Measurements from ENCODE around the gene VPS37D. TPM values are rescaled to one million over a fixed set of nuclear protein-coding genes. Genes with fewer than 3 reads are reported as not detected.
"Not testable (repeated sequence)": the region's sequence is repeated elsewhere in the genome, so short reads cannot be mapped to it uniquely, and the experiment has no call there.

The VPS37D gene
- total RNA-seq, 4 donors from 2014 or later = 1.1 to 6.3 (median 5.0) TPM; not detected in 1

DNA sequence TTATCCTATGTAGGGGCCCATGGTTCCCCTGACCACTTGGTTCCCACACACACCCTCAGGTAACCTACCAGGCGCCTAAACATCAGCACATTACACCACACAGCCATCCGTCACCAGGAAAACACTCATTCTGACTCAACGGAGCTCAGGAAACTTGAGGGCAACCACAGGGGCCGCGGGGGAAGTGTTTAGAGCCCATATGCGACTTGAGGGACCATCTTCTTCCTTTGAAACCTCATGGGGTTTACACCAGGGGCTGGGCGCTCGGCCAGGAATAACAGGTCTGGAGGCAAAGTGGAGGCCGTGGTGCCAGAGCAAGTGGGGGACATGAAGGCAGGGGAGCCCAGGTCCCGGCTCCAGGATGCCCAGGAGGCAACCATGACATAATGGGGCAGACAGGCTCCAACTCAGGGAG lies 50.4 kb downstream of the VPS37D start:
- peak in 2 of 3 donors; percentile 39 to 84 for DNase-seq
- H3K4me3 ChIP-seq = peak overlapping the region in 2 of 4 donors; percentile 64 to 92
- H3K9me3 ChIP-seq = no peaks in the 10 kb centered on the region
- H3K36me3 ChIP-seq = no peaks in the 10 kb centered on the region
- no peak overlapping the region for H3K27ac ChIP-seq
- H3K4me1 ChIP-seq = peaks cover 0 to 43% (median 13%) of the 10 kb centered on the region in 4 donors
- no peaks in the 10 kb centered on the region for H3K27me3 ChIP-seq
- TF ChIP-seq, protein P1, sequence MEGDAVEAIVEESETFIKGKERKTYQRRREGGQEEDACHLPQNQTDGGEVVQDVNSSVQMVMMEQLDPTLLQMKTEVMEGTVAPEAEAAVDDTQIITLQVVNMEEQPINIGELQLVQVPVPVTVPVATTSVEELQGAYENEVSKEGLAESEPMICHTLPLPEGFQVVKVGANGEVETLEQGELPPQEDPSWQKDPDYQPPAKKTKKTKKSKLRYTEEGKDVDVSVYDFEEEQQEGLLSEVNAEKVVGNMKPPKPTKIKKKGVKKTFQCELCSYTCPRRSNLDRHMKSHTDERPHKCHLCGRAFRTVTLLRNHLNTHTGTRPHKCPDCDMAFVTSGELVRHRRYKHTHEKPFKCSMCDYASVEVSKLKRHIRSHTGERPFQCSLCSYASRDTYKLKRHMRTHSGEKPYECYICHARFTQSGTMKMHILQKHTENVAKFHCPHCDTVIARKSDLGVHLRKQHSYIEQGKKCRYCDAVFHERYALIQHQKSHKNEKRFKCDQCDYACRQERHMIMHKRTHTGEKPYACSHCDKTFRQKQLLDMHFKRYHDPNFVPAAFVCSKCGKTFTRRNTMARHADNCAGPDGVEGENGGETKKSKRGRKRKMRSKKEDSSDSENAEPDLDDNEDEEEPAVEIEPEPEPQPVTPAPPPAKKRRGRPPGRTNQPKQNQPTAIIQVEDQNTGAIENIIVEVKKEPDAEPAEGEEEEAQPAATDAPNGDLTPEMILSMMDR (IDR thresholded peaks at IDR 0.05) = no peak
- TF ChIP-seq POLR2A (IDR thresholded peaks at IDR 0.05) = no peak

GRCh38 chr7:73718438-73718881 lies 50.8 kb downstream of the VPS37D start:
- Histone ChIP-seq H3K9me3 (no peaks in the 10 kb centered on the region), H3K4me3 (peak overlapping the region; percentile 64 to 92 (median 74)), H3K36me3 (no peaks in the 10 kb centered on the region), H3K27me3 (no peaks in the 10 kb centered on the region), H3K4me1 (peaks cover 0 to 43% (median 13%) of the 10 kb centered on the region in 4 donors), H3K27ac (no peak overlapping the region)
- TF ChIP-seq, protein P1 (IDR thresholded peaks at IDR 0.05) = no peak
- TF ChIP-seq POLR2A (IDR thresholded peaks at IDR 0.05) = no peak
- DNase-seq = no peak

- H3K27me3 ChIP-seq = no peaks in the 10 kb centered on the region
- TF ChIP-seq, protein P1 (IDR thresholded peaks at IDR 0.05) = no peak
- TF ChIP-seq POLR2A (IDR thresholded peaks at IDR 0.05) = no peak
- no peaks in the 10 kb centered on the region for H3K36me3 ChIP-seq
- H3K4me1 ChIP-seq = peaks cover 0 to 43% (median 13%) of the 10 kb centered on the region in 4 donors
- peak; percentile 56 to 85 (median 83) for DNase-seq
- H3K9me3 ChIP-seq = no peaks in the 10 kb centered on the region
- H3K4me3 ChIP-seq = peak within 1 kb of the TSS; percentile 64 to 92 (median 74)
- H3K27ac ChIP-seq = peak within 1 kb of the TSS in 2 of 4 donors; percentile 30 to 61
Measured at GRCh38 chr7:73718905-73719805, 51.5 kb downstream of the VPS37D start, which contains the start of gene STX1A. Gene STX1A (minus strand): TSS chr7:73719669. CDS start chr7:73719631, 38 bp downstream.

DNA sequence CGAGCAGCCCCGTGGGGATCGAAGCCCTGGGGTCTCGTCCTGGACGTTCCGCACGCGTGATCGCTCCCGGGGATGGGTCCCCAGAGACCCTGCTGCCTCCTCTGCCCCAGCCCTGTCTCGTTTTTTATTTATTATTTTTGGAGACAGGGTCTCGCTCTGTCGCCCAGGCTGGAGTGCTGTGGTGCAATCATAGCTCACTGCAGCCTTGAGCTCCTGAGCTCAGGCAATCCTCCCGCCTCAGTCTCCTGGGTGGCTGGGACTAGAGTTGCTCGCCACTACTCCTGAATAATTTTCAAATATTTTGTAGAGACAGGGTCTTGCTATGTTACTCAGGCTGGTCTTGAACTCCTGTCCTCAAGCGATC lies 52.2 kb downstream of the VPS37D start:
- DNase-seq = no peak
- peak overlapping the region in 1 of 4 donors; percentile 30 for H3K27ac ChIP-seq

GRCh38 chr7:73720443-73720842 lies 52.8 kb downstream of the VPS37D start:
- not testable (repeated sequence) for H3K36me3 ChIP-seq, H3K27ac ChIP-seq, H3K9me3 ChIP-seq, H3K27me3 ChIP-seq, H3K4me3 ChIP-seq, DNase-seq
- H3K4me1 ChIP-seq = peaks cover 0 to 40% (median 13%) of the 10 kb centered on the region in 4 donors

More for the DNA sequence above, 52.2 kb downstream of the VPS37D start:
- Histone ChIP-seq H3K4me3 (peak overlapping the region; percentile 13 to 92 (median 72)), H3K9me3 (no peaks in the 10 kb centered on the region), H3K4me1 (peaks cover 0 to 43% (median 13%) of the 10 kb centered on the region in 4 donors), H3K27me3 (no peaks in the 10 kb centered on the region), H3K36me3 (no peaks in the 10 kb centered on the region)
- TF ChIP-seq, protein P1 (IDR thresholded peaks at IDR 0.05) = no peak
- no peak for TF ChIP-seq POLR2A (IDR thresholded peaks at IDR 0.05)

DNA sequence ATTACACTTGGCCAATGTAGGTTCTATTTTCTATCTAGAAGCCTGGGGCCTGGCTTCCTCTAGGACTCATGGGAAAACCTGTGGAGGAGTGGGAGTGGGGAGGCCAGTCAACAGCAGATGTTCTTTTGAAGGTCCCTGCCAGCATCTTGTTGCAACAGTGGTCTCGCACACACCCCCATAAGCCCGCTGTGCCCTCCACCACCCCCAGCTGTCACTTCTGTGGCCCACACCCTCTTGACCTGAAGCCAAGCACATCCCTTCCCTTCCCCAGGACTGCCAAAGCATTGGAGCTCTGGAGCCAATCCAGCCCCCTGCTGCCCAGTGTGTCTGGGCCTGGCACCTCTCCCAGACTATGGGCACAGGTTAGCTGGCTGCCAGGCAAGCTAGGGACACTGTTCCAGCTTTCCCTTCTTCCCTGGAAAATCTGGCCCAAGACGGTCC lies 53.8 kb downstream of the VPS37D start:
- Histone ChIP-seq H3K9me3 (no peaks in the 10 kb centered on the region), H3K27me3 (no peaks in the 10 kb centered on the region), H3K27ac (no peak overlapping the region), H3K4me3 (no peak overlapping the region), H3K36me3 (no peaks in the 10 kb centered on the region), H3K4me1 (peaks cover 0 to 32% (median 13%) of the 10 kb centered on the region in 4 donors)
- no peak for DNase-seq
- TF ChIP-seq POLR2A (IDR thresholded peaks at IDR 0.05) = no peak
- TF ChIP-seq, protein P1 (IDR thresholded peaks at IDR 0.05) = no peak
